Naive thymus-derived CD8-positive, alpha-beta T cell (primary cell): ENCODE measurements around the gene ALKBH5. TPM values are rescaled to one million over a fixed set of nuclear protein-coding genes. Genes with fewer than 3 reads are reported as not detected.

Experiments
- ATAC-seq, 2 donors: fragments of 150-1000 bp; cut with Tn5 transposase in 1 of 2; sonication (Bioruptor Pico), chemical (Tn5 transposase) in 1 of 2; 1 replicate in 1 of 2; 2 replicates in 1 of 2; pipeline ENCODE4 v1.10.0; 2021; ENCODE audit warnings: mild to moderate bottlenecking in 2 of 2, moderate library complexity in 2 of 2
- POLR2A ChIA-PET: fragments of 350-600 bp; sonication (Branson Sonifier 250); formaldehyde crosslinking; loops from one replicate; lab custom pipeline; 2021; ENCODE audit warnings: antibody characterized with exemption; lab: Charles Lee
- DNase-seq, 10 donors: peaks; one replicate each; pipeline versions ENCODE4 v3.0.0 to v3.0.0-alpha.2; 2020 to 2022
- H3K27ac Mint-ChIP-seq, 10 donors: one replicate each; pipeline ENCODE4 v1.8.0; 2020 to 2022; ENCODE audit warnings: mild to moderate bottlenecking in 10 of 10, mixed read lengths in 10 of 10, moderate library complexity in 4 of 10, inconsistent platforms in 1 of 10
- H3K27me3 Mint-ChIP-seq, 5 donors: one replicate each; pipeline ENCODE4 v1.8.0; 2021 to 2022; ENCODE audit warnings: mixed read lengths in 5 of 5
- H3K36me3 Mint-ChIP-seq, 3 donors: one replicate each; pipeline ENCODE4 v1.8.0; 2020 to 2022; ENCODE audit warnings: mixed read lengths in 3 of 3, mild to moderate bottlenecking in 2 of 3, inconsistent platforms in 1 of 3
- H3K4me1 Mint-ChIP-seq, 4 donors: one replicate each; pipeline ENCODE4 v1.8.0; 2021 to 2022; ENCODE audit warnings: mixed read lengths in 4 of 4
- H3K4me3 Mint-ChIP-seq, 10 donors: one replicate each; pipeline ENCODE4 v1.8.0; 2020 to 2022; ENCODE audit warnings: mild to moderate bottlenecking in 10 of 10, mixed read lengths in 10 of 10, moderate library complexity in 6 of 10, inconsistent platforms in 1 of 10
- H3K9me3 Mint-ChIP-seq, 9 donors: one replicate each; pipeline ENCODE4 v1.8.0; 2020 to 2022; ENCODE audit warnings: mixed read lengths in 9 of 9, mild to moderate bottlenecking in 3 of 9, inconsistent platforms in 1 of 9, moderate library complexity in 1 of 9
- polyA plus RNA-seq, 3 donors: library from polyadenylated mRNA; unstranded; fragments of 300-500 nt; fragmentation: Illumina TruSeq; gene quantifications; one replicate each; pipeline ENCODE4 v1.2.3, GENCODE V29; 2021
- total RNA-seq, 8 experiments: library from RNA in 2 of 8; stranded (reverse) in 2 of 8; gene quantifications; one replicate each; pipeline ENCODE4 v1.2.3 and lab custom pipeline; 2021 to 2026

Gene ALKBH5
- total and polyA plus RNA-seq, 5 experiments from 2014 or later = 109 to 148 (median 125) TPM

DNA sequence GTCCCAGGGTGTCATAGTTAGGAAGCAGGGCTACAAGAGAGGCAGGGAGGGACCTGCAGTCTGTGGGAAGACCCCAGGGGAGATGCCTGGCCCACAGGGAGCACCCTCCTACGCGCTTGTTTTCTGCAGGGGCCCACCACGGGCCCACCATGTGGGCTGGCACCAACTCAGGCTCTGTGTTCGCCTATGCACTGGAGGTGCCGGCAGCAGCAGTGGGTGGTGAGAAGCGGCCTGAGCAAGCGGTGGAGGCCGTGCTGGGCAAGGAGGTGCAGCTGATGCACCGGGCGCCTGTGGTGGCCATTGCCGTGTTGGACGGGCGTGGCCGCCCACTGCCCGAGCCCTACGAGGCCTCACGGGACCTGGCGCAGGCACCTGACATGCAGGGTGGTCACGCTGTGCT lies 56.8 kb downstream of the ALKBH5 start:
- POLR2A ChIA-PET = no interaction called here
- ATAC-seq (no peak), DNase-seq (no peak)
- H3K9me3 Mint-ChIP-seq = no peaks in the 10 kb centered on the region
- no peaks in the 10 kb centered on the region for H3K27me3 Mint-ChIP-seq
- H3K36me3 Mint-ChIP-seq = peaks cover 0 to 37% (median 0%) of the 10 kb centered on the region in 3 donors
- H3K27ac Mint-ChIP-seq = peak overlapping the region in 1 of 10 donors; percentile 46
- H3K4me1 Mint-ChIP-seq = peaks cover 0 to 6% (median 0%) of the 10 kb centered on the region in 4 donors
- no peak overlapping the region for H3K4me3 Mint-ChIP-seq

DNA sequence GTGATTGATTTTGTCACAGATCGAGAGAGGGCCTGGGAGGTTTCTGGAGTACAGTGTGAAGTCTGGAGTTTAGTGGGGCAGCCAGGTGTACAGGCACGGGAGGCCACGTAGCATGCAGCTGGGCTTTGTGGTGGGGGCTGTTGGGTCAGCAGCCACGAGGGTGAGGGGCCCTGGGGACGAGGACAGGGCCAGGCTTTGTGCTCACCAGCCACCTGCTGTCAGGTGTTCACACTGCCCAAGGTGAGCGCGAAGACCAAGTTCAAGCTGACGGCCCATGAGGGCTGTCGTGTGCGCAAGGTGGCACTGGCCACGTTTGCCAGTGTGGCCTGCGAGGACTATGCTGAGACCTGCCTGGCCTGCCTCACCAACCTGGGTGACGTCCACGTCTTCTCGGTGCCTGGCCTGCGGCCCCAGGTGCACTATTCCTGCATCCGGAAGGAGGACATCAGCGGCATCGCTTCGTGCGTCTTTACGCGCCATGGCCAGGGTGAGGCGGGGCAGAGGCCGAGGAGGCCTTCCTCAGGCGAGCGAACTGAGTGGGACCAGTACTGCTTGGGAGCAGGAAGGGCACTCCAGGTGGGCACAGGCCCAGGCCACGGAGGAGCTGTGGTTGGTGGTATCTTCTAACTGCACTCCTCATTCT lies 57.7 kb downstream of the ALKBH5 start:
- POLR2A ChIA-PET = no interaction called here

DNA sequence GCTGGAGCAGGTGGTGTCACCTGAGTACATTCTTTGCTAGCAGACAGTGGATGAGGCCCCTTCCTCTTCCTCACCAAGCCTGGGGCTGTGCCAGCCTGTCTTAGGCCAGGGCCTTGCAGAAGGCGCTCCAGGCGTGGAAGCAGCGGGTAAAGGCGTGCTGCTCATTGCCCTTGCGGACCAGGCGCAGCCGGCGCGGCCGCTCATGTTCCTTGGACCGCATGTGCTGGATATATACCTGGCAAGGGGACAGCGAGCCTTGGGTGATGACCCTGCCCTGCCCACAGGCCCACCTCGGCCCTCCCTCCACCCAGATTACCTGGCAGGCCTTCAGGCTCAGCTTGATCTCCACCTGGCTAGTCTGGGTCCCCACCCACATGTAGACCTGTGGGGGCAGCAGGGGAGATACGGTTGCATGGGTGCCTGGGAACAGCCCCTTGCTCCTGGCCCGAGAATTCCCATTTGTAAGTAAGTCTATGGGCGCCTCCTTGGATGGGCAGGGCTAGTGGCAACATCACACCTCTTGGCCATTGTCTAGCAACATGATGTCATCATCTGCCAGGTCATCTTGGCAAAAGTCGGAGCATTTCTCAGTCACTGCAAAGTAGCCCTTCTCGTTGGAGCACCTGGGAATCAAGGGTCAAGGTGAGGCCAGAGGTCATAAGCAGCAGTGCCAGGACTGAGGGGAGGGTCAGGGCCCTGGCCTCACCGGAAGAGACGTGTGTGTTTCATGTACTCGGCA lies 61.6 kb downstream of the ALKBH5 start:
- peak overlapping the region in 2 of 10 donors; percentile 3 to 74 for H3K27ac Mint-ChIP-seq
- ATAC-seq (no peak), DNase-seq (no peak)
- H3K36me3 Mint-ChIP-seq = peaks cover 0 to 49% (median 5%) of the 10 kb centered on the region in 3 donors
- peaks cover 2 to 5% (median 4%) of the 10 kb centered on the region in 4 donors for H3K4me1 Mint-ChIP-seq
- H3K27me3 Mint-ChIP-seq = no peaks in the 10 kb centered on the region
- no peaks in the 10 kb centered on the region for H3K9me3 Mint-ChIP-seq
- POLR2A ChIA-PET = interaction anchor here (0.5 kb wide), 1 partner anchor 1284 kb away, joined by 4 read pairs; no protein-coding TSS in a partner anchor
- H3K4me3 Mint-ChIP-seq = no peak overlapping the region

More for the DNA sequence above, 57.7 kb downstream of the ALKBH5 start:
- ATAC-seq (no peak), DNase-seq (no peak)
- no peaks in the 10 kb centered on the region for H3K9me3 Mint-ChIP-seq
- H3K4me1 Mint-ChIP-seq = peaks cover 0 to 6% (median 0%) of the 10 kb centered on the region in 4 donors
- no peaks in the 10 kb centered on the region for H3K27me3 Mint-ChIP-seq
- H3K27ac Mint-ChIP-seq = peak overlapping the region in 1 of 10 donors; percentile 46
- peaks cover 0 to 39% (median 0%) of the 10 kb centered on the region in 3 donors for H3K36me3 Mint-ChIP-seq
- H3K4me3 Mint-ChIP-seq = no peak overlapping the region

DNA sequence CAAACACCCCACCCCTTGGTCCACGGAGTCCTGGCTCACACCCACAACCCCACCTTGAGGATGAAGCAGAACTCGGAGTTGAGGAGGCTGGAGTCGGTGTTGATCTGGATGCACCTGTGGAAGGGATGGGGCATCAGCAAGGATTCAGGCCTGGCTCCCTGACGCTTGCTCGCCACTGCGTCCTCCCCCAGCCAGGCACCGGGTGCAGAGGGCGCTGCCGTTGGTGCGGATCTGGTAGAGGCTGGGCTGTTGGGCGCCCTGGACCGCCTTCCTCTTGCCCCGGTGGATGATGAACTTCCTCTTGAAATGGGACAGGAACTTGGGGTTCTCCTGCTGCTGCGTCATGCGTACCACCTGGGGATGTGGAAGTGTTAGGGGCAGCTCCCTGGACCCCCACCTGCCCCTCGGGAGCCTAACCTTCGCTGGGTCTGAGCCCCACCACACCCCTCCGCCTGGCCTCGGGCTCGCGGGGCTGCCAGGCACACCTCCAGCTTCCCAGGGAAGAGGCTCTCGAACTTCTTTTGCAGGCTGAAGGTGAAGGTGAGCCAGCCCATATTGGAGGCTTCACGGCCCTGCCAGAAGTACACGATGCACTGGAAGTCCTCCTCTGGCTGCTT lies 62.6 kb downstream of the ALKBH5 start:
- H3K27ac Mint-ChIP-seq = no peak overlapping the region
- POLR2A ChIA-PET = interaction anchor here (0.5 kb wide), 1 partner anchor 1283 kb away, joined by 4 read pairs; no protein-coding TSS in a partner anchor

DNA sequence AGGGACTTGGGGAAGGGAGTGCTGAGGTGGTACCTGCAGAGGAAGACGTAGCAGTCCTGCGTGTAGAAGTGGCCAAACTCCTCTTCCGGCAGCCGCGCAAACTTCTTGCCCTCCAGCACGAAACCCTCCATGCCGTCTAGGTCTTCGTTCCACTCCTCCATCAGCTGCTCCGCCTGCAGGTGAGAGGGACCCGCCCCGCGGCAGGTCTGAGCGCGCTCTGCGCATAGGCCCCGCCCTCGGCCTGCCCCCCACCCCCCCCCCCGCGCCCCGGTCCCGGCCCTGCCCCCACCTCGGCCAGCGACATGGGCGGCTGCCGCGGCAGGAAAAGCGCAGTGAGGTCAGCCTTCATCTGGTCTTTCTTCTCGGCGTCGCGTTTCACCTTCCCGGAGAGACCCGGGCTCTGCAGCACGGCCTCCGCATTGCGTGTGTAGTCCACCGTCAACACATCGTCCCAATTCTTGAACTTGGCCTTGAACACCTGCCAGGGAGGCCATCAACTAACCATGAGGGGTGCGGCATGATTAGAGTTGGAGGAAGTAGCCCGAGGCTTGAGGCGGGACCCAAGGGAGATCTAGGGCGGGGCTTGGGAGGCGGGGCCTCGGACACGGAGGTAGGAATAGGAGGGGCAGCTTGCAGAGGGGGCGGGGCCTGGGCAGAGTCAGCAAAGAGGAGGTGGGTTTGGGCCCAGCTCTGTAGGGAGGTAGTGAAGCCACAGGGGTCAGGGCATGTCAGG lies 63.4 kb downstream of the ALKBH5 start:
- Mint-ChIP-seq H3K36me3 (peaks cover 0 to 65% (median 9%) of the 10 kb centered on the region in 3 donors), H3K27me3 (no peaks in the 10 kb centered on the region), H3K9me3 (no peaks in the 10 kb centered on the region), H3K4me1 (peaks cover 2 to 5% (median 4%) of the 10 kb centered on the region in 4 donors), H3K27ac (peak overlapping the region in 2 of 10 donors; percentile 34 to 56), H3K4me3 (no peak overlapping the region)
- ATAC-seq (peak in 1 of 2 donors; percentile 37), DNase-seq (no peak)
- POLR2A ChIA-PET = no interaction called here

More for the DNA sequence above, 62.6 kb downstream of the ALKBH5 start:
- peaks cover 2 to 5% (median 4%) of the 10 kb centered on the region in 4 donors for H3K4me1 Mint-ChIP-seq
- no peaks in the 10 kb centered on the region for H3K27me3 Mint-ChIP-seq
- peaks cover 0 to 59% (median 9%) of the 10 kb centered on the region in 3 donors for H3K36me3 Mint-ChIP-seq
- ATAC-seq (no peak), DNase-seq (no peak)
- H3K9me3 Mint-ChIP-seq = no peaks in the 10 kb centered on the region
- no peak overlapping the region for H3K4me3 Mint-ChIP-seq

DNA sequence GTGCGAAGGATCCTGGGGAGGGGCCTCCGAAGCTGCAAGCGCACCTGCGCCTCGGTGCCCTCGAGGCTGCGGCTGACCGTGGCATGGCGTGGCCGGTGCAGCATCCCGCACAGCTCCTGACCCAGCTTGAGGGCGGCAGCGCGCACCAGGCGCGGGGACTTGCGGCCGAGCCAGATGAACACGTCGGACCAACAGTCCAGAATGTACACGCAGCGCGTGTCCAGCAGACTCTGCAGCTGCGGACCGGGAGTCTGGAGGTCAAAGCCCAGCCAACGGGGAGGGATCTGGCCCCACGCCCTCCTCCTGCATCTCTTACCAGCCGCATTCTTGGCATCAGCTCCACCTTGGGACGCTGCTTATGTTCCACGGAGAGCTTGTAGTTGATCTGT lies 64.0 kb downstream of the ALKBH5 start:
- ATAC-seq = no peak
- no peak overlapping the region for H3K27ac Mint-ChIP-seq
- no peak for DNase-seq
- no peak overlapping the region for H3K4me3 Mint-ChIP-seq
- H3K36me3 Mint-ChIP-seq = peaks cover 0 to 70% (median 9%) of the 10 kb centered on the region in 3 donors
- H3K27me3 Mint-ChIP-seq = no peaks in the 10 kb centered on the region
- H3K4me1 Mint-ChIP-seq = peaks cover 2 to 5% (median 4%) of the 10 kb centered on the region in 4 donors
- POLR2A ChIA-PET = interaction anchor here (1.4 kb wide), 1 partner anchor 67 kb away, joined by 3 read pairs; the partner anchor contains the start of genes SMCR8 and TOP3A
- H3K9me3 Mint-ChIP-seq = no peaks in the 10 kb centered on the region

DNA sequence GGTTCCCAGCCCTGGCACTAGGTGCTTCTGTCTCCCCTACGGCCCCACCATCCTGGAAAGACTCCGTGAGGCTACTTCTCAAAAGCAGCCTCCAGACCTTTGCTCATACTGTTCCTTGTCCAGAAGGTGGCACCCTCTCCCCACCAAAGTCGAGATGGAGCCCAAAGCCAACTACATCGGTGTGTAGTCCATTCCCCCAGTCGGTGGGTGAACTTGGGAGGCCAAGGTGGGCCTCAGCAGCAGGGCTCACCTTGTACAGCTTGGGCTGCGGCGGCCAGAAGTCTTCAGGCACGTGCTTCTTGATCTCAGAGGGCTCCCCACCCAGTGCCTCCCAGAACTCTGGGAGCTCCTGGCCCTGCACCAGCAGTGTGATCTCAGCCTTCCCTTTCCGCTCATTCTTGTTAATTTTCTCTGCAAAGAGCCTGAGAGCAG lies 64.7 kb downstream of the ALKBH5 start:
- Mint-ChIP-seq H3K27ac (peak overlapping the region in 6 of 10 donors; percentile 24 to 88 (median 58)), H3K4me1 (peaks cover 2 to 5% (median 4%) of the 10 kb centered on the region in 4 donors), H3K9me3 (no peaks in the 10 kb centered on the region), H3K36me3 (peaks cover 0 to 74% (median 9%) of the 10 kb centered on the region in 3 donors), H3K4me3 (no peak overlapping the region), H3K27me3 (no peaks in the 10 kb centered on the region)
- peak; percentile 75 to 80 for ATAC-seq
- peak; percentile 35 to 80 (median 62) for DNase-seq
- POLR2A ChIA-PET = interaction anchor here (1.4 kb wide), 1 partner anchor 66 kb away, joined by 3 read pairs; the partner anchor contains the start of genes SMCR8 and TOP3A

DNA sequence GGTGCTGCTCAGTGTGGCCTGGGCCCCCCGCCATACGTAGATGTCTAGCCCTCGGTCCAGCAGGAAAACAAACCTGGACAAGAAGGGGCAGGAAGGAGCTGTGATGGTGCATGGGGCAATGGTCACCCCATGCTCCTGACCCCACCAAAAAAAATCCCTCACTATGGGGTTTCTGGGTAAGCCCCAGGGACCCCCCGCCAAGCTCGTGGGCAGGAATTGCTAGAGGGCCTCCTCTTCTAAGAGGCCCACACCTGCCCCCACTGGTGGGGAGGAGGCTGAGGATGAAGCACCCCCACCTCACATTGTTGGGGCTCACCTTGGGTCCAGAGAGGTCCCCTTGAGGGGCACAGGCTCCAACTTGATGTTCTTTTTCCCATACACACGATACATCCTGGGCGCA lies 65.2 kb downstream of the ALKBH5 start:
- H3K27me3 Mint-ChIP-seq = no peaks in the 10 kb centered on the region
- H3K4me3 Mint-ChIP-seq = no peak overlapping the region
- POLR2A ChIA-PET = interaction anchor here (1.4 kb wide), 1 partner anchor 66 kb away, joined by 3 read pairs; the partner anchor contains the start of genes SMCR8 and TOP3A
- peaks cover 0 to 79% (median 12%) of the 10 kb centered on the region in 3 donors for H3K36me3 Mint-ChIP-seq
- H3K4me1 Mint-ChIP-seq = peaks cover 2 to 5% (median 4%) of the 10 kb centered on the region in 4 donors
- peak overlapping the region in 2 of 10 donors; percentile 67 to 86 for H3K27ac Mint-ChIP-seq
- no peaks in the 10 kb centered on the region for H3K9me3 Mint-ChIP-seq
- no peak for DNase-seq
- ATAC-seq = no peak

DNA sequence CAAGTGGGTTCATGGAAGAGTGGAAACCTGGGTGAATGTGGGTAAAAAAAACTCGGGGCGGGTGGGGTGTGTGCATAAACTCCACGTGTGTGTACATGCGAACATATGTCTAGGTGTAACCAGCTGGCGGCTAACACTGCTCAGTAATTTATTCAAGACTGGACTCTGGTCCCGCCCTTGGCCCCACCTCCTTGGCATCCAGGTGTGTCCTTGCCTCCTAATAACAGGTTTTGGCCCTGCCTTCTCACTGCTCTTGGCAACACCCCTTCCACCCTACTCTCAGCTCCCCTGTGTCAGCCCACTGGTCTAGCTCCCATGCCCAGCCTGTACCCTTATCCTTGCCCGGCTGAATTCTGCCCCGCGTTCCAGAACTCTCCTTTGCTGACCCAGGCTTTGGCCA lies 66.6 kb downstream of the ALKBH5 start:
- POLR2A ChIA-PET = interaction anchor here (1.3 kb wide), 1 partner anchor 31 kb away, joined by 3 read pairs; no protein-coding TSS in a partner anchor
- no peak overlapping the region for H3K4me3 Mint-ChIP-seq
- H3K27me3 Mint-ChIP-seq = no peaks in the 10 kb centered on the region
- no peak for DNase-seq
- H3K27ac Mint-ChIP-seq = no peak overlapping the region
- peaks cover 0 to 82% (median 12%) of the 10 kb centered on the region in 3 donors for H3K36me3 Mint-ChIP-seq
- no peaks in the 10 kb centered on the region for H3K9me3 Mint-ChIP-seq
- H3K4me1 Mint-ChIP-seq = peaks cover 2 to 7% (median 5%) of the 10 kb centered on the region in 4 donors
- ATAC-seq = no peak

DNA sequence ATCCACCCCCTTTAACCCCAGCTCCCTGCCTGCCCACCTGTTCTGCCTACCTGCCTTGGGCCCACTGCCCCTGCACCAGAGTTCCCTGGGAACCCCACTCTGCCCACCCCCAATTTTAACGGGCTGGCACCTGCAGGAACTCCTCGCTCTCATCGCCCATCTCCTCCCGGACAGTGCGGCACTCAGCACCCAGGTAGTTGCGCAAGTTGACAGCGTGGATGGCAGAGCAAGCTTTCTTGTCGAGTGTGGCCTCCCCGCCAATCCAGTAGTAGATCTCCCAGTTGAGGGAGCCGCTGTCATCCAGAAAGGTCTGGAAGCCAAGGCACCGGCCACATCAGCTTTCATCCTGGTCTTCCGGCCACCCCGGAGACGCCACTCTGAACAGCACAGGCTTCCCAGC lies 67.1 kb downstream of the ALKBH5 start:
- DNase-seq (no peak), ATAC-seq (no peak)
- H3K27ac Mint-ChIP-seq = peak overlapping the region in 1 of 10 donors; percentile 69
- no peaks in the 10 kb centered on the region for H3K9me3 Mint-ChIP-seq
- no peaks in the 10 kb centered on the region for H3K27me3 Mint-ChIP-seq
- no peak overlapping the region for H3K4me3 Mint-ChIP-seq
- H3K36me3 Mint-ChIP-seq = peaks cover 0 to 81% (median 12%) of the 10 kb centered on the region in 3 donors
- POLR2A ChIA-PET = interaction anchor here (1.3 kb wide), 1 partner anchor 32 kb away, joined by 3 read pairs; no protein-coding TSS in a partner anchor
- H3K4me1 Mint-ChIP-seq = peaks cover 4 to 11% (median 8%) of the 10 kb centered on the region in 4 donors

DNA sequence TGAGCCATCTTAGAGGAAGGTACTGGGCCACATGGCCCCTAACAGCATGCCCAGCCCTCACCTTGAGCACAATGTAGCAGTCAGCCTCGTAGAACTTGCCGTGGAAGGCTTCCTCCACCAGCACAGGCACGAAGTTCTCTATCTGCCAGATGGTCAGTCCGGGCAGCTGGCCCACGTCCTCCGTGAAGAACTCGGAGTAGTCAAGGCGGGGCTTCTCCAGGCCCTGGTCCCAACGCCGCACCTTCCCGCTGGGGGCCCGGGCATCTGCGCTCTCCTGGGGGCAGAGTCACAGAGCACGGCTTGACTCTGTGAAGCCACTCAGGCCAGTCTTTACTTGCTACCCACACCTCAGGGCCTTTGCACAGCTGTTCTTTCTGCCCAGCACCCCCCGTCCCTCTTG lies 67.6 kb downstream of the ALKBH5 start:
- peaks cover 0 to 82% (median 12%) of the 10 kb centered on the region in 3 donors for H3K36me3 Mint-ChIP-seq
- H3K27ac Mint-ChIP-seq = no peak overlapping the region
- H3K4me3 Mint-ChIP-seq = no peak overlapping the region
- ATAC-seq = no peak
- POLR2A ChIA-PET = interaction anchor here (1.3 kb wide), 1 partner anchor 32 kb away, joined by 3 read pairs; no protein-coding TSS in a partner anchor
- DNase-seq = no peak
- peaks cover 5 to 16% (median 12%) of the 10 kb centered on the region in 4 donors for H3K4me1 Mint-ChIP-seq
- no peaks in the 10 kb centered on the region for H3K27me3 Mint-ChIP-seq
- H3K9me3 Mint-ChIP-seq = no peaks in the 10 kb centered on the region
